ENCODE measurements around the gene LPAR6. TPM values are rescaled to one million over a fixed set of nuclear protein-coding genes. Genes with fewer than 3 reads are reported as not detected.
A peak's percentile ranks its signal among the peaks of the same experiment; 100 is the strongest.

Gene LPAR6
- total RNA-seq, 3 donors from 2014 or later (not counting 1 experiment from before 2014, with no cell fraction given): 38.5 to 48.9 (median 41.1) TPM

DNA sequence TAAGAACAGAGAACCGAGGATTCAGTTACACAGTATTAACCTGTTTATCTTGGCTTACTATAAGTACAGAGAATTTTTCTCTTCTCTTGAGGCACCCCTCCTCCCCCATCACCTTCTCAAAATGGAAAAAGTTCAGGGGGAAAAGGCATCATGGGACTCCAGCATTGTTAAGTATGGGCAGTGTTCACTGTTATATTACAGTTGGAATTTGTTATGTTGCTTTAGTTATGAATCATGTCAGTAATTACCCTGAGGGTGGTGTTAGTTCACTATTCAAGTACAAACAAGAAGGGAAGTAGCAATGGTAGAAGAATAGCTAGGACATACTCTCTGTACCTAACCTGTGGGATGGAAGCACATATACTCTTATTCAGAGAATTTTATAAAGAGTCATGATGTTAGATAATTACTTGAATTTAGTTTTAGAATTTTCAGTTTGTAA is 12.0 kb downstream of the LPAR6 start:
- H3K4me1 ChIP-seq (ENCODE audit: control insufficient read depth, insufficient read depth, low read length): peaks cover 21% of the 10 kb centered on the region
- TF ChIP-seq, protein P1, sequence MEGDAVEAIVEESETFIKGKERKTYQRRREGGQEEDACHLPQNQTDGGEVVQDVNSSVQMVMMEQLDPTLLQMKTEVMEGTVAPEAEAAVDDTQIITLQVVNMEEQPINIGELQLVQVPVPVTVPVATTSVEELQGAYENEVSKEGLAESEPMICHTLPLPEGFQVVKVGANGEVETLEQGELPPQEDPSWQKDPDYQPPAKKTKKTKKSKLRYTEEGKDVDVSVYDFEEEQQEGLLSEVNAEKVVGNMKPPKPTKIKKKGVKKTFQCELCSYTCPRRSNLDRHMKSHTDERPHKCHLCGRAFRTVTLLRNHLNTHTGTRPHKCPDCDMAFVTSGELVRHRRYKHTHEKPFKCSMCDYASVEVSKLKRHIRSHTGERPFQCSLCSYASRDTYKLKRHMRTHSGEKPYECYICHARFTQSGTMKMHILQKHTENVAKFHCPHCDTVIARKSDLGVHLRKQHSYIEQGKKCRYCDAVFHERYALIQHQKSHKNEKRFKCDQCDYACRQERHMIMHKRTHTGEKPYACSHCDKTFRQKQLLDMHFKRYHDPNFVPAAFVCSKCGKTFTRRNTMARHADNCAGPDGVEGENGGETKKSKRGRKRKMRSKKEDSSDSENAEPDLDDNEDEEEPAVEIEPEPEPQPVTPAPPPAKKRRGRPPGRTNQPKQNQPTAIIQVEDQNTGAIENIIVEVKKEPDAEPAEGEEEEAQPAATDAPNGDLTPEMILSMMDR (IDR thresholded peaks at IDR 0.05): no peak
- WGBS (ENCODE audit: insufficient coverage): no CpG with 5 or more reads among the region's 1 CpG
- Mint-ChIP-seq H3K4me3 (peak overlapping the region; percentile 63), H3K4me1 (peaks cover 44 to 50% of the 10 kb centered on the region in 2 donors), H3K27me3 (ENCODE audit: low read depth in 2 of 2) (no peaks in the 10 kb centered on the region), H3K9me3 (no peaks in the 10 kb centered on the region), H3K36me3 (peaks cover 2% of the 10 kb centered on the region), H3K27ac (peak overlapping the region; percentile 69 to 79)
- intact Hi-C loops (cut with micrococcal nuclease): loop anchor here (5.0 kb wide), 3 partner anchors 161 to 244 kb away; no protein-coding TSS in a partner anchor
- no peaks in the 10 kb centered on the region for H3K27me3 ChIP-seq (ENCODE audit: control insufficient read depth, insufficient read depth, low read length)
- ATAC-seq (peak; percentile 20 to 48 (median 29)), DNase-seq (peak in 1 of 2 donors; percentile 51)
- peak overlapping the region; percentile 38 for H3K27ac ChIP-seq (ENCODE audit: low read length)
- H3K36me3 ChIP-seq (ENCODE audit: control insufficient read depth, insufficient read depth, low read length): no peaks in the 10 kb centered on the region
- no peak overlapping the region for H3K4me3 ChIP-seq (ENCODE audit: low read length)
- no peaks in the 10 kb centered on the region for H3K9me3 ChIP-seq (ENCODE audit: control insufficient read depth, insufficient read depth, low read length)

DNA sequence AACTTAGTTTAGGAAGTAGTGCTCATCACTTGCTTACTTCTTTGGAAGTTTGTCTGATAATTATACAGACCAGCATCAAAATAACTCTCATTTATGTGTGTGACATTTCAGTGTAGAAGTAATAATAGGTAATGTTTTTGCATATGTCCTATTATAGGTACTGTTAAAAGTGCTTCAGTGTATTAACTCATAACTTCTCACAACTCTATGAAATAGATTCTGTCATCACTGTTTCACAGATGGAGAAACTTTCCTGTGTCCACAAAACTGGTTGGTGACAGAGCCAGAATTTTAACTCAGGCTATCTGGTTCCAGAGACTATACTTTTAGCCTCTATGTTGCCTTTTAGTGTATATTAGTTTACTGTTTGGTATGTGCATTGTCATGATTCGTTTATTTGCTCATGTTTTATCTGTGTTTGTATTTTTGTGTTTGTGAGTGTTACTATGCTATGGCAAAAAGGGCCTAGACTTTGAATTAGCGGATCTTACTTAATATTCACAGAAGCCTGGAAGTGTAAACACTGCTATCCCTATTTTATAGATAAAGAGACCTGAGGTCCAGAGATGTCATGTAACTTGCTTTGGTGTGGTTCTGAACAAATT is 12.7 kb downstream of the LPAR6 start:
- no peaks in the 10 kb centered on the region for H3K36me3 ChIP-seq (ENCODE audit: control insufficient read depth, insufficient read depth, low read length)
- TF ChIP-seq, protein P1 (IDR thresholded peaks at IDR 0.05): no peak
- H3K9me3 Mint-ChIP-seq: no peaks in the 10 kb centered on the region
- H3K4me1 Mint-ChIP-seq: peaks cover 37 to 44% of the 10 kb centered on the region in 2 donors
- DNase-seq (no peak), ATAC-seq (no peak)
- H3K36me3 Mint-ChIP-seq: peaks cover 9% of the 10 kb centered on the region
- no peaks in the 10 kb centered on the region for H3K27me3 Mint-ChIP-seq (ENCODE audit: low read depth in 2 of 2)
- no peaks in the 10 kb centered on the region for H3K9me3 ChIP-seq (ENCODE audit: control insufficient read depth, insufficient read depth, low read length)
- no peak overlapping the region for H3K4me3 Mint-ChIP-seq
- H3K4me3 ChIP-seq (ENCODE audit: low read length): no peak overlapping the region
- H3K27ac ChIP-seq (ENCODE audit: low read length): no peak overlapping the region
- H3K27me3 ChIP-seq (ENCODE audit: control insufficient read depth, insufficient read depth, low read length): no peaks in the 10 kb centered on the region
- H3K4me1 ChIP-seq (ENCODE audit: control insufficient read depth, insufficient read depth, low read length): peaks cover 21% of the 10 kb centered on the region
- H3K27ac Mint-ChIP-seq: peak overlapping the region; percentile 69 to 79
- intact Hi-C loops (cut with micrococcal nuclease): loop anchor here (5.0 kb wide), 3 partner anchors 162 to 243 kb away; no protein-coding TSS in a partner anchor
- 100% methylated on average over 1 of the region's 2 CpGs for WGBS (ENCODE audit: insufficient coverage)

DNA sequence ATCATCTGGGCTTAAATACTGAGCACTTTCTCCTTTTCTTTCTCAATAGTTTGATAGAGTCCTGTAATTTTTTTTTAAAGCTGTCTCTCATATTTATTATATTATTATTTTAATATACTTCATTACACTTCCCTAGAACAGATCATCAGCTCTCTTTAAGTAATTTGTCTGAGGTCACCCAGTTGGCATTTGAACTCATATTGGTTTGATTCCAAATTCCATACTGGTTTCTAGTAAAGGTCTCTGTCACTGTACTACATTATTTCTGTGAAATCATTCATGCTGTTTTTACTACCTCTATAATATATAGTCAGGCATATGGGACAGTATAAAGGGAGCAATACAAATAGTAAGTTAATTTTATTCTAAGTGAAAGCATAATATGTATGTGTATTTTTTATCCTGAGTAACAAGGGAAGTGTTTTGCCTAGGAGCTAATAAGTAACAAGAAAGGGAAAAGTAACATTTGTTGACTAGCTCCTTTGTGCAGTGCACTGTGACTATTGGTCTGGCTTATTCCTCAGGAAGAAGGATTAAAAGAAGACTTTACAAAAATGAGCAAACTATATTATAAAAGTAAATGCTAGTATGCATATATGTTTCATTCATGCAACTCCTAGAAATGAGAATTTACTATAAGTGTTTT is 14.3 kb downstream of the LPAR6 start:
- intact Hi-C loops (cut with micrococcal nuclease): no loop called here
- TF ChIP-seq, protein P1 (IDR thresholded peaks at IDR 0.05): no peak
- H3K27me3 Mint-ChIP-seq (ENCODE audit: low read depth in 2 of 2): no peaks in the 10 kb centered on the region

More for the DNA sequence above, 14.3 kb downstream of the LPAR6 start:
- H3K4me3 Mint-ChIP-seq: no peak overlapping the region
- no peaks in the 10 kb centered on the region for H3K9me3 Mint-ChIP-seq
- H3K27me3 ChIP-seq (ENCODE audit: control insufficient read depth, insufficient read depth, low read length): no peaks in the 10 kb centered on the region
- H3K36me3 Mint-ChIP-seq: peaks cover 11% of the 10 kb centered on the region
- H3K4me3 ChIP-seq (ENCODE audit: low read length): no peak overlapping the region
- H3K4me1 Mint-ChIP-seq: peaks cover 24 to 34% of the 10 kb centered on the region in 2 donors
- no peaks in the 10 kb centered on the region for H3K36me3 ChIP-seq (ENCODE audit: control insufficient read depth, insufficient read depth, low read length)
- H3K27ac ChIP-seq (ENCODE audit: low read length): no peak overlapping the region
- no peaks in the 10 kb centered on the region for H3K9me3 ChIP-seq (ENCODE audit: control insufficient read depth, insufficient read depth, low read length)
- H3K4me1 ChIP-seq (ENCODE audit: control insufficient read depth, insufficient read depth, low read length): peaks cover 10% of the 10 kb centered on the region
- ATAC-seq (no peak), DNase-seq (no peak)
- H3K27ac Mint-ChIP-seq: no peak overlapping the region
